ENCODE data around the gene ZNF248. TPM values are rescaled to one million over a fixed set of nuclear protein-coding genes. Genes with fewer than 3 reads are reported as not detected.
"Not testable (repeated sequence)": the region's sequence is repeated elsewhere in the genome, so short reads cannot be mapped to it uniquely, and the experiment has no call there.

The ZNF248 gene
- total RNA-seq, result 12.5 and 49.0 TPM in 2 replicates

GRCh38 chr10:37857287-37858211 lies at the start of gene ZNF248:
TSS of gene ZNF248 (minus strand) at chr10:37857610. CDS start at chr10:37856310, 1,300 bp downstream.
- peak; percentile 91 for DNase-seq (ENCODE audit: low read depth)

- DNase-seq (ENCODE audit: low read depth), result no peak
Observed at GRCh38 chr10:37906382-37906781, 49.0 kb upstream of the ZNF248 start.

GRCh38 chr10:37896436-37896835 lies 39.0 kb upstream of the ZNF248 start:
- no peak for DNase-seq (ENCODE audit: low read depth)

DNA sequence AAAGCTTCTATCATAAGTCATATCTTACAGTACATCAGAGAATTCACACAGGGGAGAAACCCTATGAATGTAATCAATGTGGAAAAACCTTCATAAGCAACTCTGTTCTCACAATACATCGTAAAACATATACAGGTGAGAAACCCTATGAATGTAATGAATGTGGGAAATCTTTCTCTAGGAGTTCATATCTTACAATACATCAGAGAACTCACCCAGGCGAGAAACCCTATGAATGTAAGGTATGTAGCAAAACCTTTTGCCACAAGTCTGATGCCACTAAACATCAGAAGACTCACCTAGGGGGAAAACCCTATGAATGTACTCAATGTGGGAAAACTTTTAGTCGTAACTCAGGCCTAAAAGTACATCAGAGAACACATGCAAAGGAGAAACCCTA lies 38.3 kb upstream of the ZNF248 start:
- no peak for DNase-seq (ENCODE audit: low read depth)

DNA sequence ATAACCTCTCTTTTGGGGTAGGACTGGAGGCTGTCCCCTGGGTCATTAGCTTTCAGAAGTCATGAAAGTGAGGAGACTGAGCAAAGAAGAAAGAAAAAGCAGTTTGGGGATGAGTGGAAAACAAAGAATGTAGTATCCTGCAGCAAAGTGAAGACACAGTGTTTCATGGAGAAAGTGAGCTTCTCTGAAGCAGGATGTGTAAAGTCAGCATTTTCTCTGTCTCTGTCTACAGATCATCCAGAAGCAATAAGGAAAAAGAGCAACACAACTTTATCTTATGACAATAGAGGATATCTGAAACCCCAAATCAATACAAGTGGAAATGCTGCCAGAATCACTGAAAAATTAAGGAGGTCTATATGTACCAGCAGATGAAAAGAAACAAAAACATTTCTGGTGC lies 28.4 kb upstream of the ZNF248 start:
- DNase-seq (ENCODE audit: low read depth), result no peak

- no peak for DNase-seq (ENCODE audit: low read depth)
Observed at GRCh38 chr10:37872955-37873354, 15.5 kb upstream of the ZNF248 start.

GRCh38 chr10:37872283-37872682 lies 14.9 kb upstream of the ZNF248 start:
- DNase-seq (ENCODE audit: low read depth), result no peak

GRCh38 chr10:37871568-37872251 lies 14.3 kb upstream of the ZNF248 start:
- DNase-seq (ENCODE audit: low read depth), result no peak

GRCh38 chr10:37871143-37871542 lies 13.7 kb upstream of the ZNF248 start:
- no peak for DNase-seq (ENCODE audit: low read depth)

DNA sequence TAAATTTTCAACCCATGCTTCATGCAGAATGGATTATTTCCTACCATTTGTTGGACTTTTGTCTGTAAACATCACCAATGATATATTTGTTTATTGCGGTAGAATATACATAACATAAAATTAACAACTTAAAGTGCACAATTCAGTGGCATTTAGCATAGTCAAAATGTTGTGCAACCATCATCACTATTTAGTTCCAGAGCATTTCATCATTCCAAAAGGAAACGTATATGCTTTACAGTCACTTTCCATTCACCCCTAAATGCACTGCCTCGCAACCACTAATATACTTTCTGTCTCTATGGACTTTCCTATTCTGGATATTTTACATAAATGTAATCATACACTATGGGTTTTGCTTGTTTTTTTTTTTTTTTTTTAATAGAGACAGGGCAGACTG lies 11.4 kb upstream of the ZNF248 start:
- DNase-seq (ENCODE audit: low read depth), result no peak

DNA sequence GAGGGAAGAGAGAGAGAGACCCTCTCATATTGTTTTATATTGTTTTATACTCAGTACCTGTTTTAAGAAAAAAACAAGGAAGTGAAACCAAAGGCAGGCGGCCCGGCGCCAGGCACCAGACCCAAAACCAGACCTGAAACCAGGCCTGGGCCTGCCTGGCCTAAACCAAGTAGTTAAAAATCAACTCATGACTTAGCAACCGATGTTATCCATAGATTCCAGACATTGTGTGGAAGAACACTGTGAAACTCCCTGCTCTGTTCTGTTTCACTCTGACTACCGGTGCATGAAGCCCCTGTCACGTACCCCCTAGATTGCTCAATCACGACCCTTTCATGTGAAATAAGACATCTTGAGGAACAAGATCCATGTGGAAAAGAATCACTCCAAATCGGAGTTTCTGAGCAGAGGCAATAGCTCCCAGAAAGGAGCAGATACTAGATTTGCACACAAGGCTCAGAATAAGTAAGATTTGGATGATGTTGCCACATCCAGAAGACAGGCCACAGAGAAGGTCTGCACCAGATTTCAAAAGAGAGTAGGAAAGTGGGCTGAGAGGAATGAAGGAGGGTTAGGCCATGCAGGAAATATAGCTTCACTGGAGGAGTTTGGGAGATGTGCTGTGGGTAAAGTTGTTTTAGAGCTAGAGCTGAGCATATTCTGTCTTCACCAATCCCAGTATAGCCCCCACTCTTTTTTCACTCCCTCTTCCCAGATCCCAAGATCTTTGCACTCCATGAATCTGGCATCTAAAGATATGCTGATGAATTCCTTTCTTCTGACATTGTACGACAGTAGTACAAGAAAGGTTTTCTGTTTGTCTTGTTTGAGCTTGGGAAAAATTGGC lies 8.8 kb upstream of the ZNF248 start:
- peak; percentile 81 for DNase-seq (ENCODE audit: low read depth)

GRCh38 chr10:37865264-37865663 lies 7.9 kb upstream of the ZNF248 start:
- peak; percentile 60 for DNase-seq (ENCODE audit: low read depth)

GRCh38 chr10:37860494-37861190 lies 3.2 kb upstream of the ZNF248 start:
- peak; percentile 93 for DNase-seq (ENCODE audit: low read depth)

DNA sequence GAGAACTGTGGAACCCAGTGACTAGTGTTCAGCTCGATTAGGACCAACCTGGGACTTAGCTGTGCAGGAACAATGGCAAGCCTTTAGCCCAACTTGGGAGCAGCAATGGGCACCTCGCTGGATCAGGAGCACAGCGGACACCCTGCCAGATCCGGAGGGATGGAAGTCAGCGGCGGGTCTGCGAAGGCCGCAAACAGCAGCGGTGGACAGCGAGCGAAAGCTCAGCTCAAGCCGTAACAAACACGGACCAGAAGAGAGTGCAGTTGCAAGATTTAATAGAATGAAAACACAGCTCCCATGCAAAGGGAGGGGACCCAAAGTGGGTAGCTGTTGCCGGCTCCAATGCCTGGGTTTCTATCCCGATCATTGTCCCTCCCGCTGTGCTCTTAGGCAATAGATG lies 1.9 kb upstream of the ZNF248 start:
- DNase-seq (ENCODE audit: low read depth), result not testable (repeated sequence)

DNA sequence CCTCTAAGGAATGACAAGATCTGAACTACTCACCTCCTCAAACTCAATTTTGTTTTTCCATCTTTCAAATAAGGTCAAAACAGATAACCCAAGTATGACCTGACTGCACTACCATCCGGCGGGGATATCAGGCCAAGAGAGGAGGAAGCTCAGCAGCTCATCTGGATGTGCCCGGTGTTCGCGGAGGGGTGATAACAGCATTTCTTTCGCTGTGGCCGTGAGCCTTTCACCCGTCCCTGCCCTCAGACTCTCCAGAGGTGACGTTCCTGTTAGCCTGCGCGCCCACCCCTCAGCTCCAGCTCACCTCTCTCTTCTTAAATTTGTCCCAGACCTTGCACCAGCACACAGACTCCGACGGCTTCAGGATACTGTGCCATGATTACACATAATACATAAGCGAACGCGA lies 526 bp downstream of the ZNF248 start:
- no peak for DNase-seq (ENCODE audit: low read depth)

DNA sequence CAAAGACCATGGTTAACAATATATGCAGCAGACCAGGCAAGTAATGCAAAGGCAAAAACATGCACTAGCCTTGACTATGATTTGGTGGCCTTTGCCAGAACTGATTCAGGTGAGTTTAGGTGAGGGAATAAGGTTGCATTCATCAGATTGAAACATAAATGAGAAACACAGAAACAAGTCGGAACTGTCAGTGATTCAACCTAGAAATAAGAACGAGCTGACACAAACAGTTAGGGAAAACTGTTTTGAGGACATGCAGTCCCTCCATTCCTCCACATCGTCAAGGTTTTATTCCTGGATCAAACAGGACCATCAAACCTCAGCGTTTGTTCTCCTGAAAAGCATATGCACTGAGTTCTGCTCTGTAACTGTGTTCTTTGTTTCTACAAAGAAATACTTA lies 1.8 kb downstream of the ZNF248 start:
- peak; percentile 18 for DNase-seq (ENCODE audit: low read depth)

GRCh38 chr10:37854626-37855025 lies 2.8 kb downstream of the ZNF248 start:
- no peak for DNase-seq (ENCODE audit: low read depth)

DNA sequence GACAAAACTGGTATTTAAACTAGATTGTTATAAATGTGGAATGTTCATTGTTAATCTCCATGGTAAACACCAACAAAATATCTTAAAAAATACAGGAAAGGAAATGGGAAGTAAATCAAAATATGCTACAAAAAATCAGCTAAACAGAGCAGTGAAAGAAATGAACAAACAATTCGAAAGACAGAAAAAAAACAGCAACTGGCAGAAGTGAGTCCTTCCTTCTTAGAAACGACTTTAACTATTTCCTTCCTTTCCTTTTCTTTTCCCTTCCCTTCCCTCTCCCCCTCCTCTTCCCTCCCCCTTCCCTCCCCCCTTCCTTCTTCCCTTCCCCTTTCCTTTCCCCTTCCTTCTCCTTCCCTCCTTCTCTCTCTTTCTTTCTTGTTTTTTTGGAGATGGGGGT lies 12.8 kb downstream of the ZNF248 start:
- DNase-seq (ENCODE audit: low read depth), result no peak

DNA sequence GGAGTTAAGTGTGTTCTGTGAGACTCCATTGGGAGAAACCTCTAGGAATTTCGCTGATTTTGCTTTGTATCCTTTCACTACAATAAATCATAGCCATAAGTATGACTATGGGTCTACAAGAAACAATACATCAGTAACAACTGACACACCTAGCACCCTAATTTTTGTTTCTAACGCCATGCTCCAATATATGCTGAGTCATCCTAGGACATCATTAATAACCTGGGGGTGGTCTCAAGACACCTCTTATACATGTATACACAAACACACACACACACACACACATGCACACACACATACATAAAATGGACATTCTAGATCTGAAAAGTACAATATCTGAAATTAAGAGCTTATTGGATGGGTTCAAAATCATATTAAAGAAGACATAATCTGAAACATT lies 18.2 kb downstream of the ZNF248 start:
- no peak for DNase-seq (ENCODE audit: low read depth)

- DNase-seq (ENCODE audit: low read depth), result no peak
Observed at GRCh38 chr10:37831495-37832333, 25.7 kb downstream of the ZNF248 start.

DNA sequence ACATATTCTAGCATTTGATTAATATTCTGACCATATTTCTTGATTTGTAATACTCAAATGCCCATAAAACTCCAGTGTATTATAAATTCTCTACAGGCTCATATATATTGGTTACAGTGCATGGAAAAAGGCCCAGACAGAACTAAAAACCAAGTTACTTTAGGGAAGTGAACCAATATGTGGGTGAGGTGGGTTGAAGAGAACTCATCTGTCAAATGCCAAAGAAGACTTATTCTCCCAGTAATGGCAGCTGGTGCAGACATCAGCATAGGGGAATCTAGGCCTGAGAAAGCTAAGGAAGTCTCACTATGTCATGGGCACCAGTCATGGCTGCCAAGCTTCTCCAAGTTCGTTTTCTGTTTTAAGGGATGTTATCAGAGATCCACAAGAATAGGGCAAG lies 30.6 kb downstream of the ZNF248 start:
- no peak for DNase-seq (ENCODE audit: low read depth)

All from renal cortical epithelial cell (primary cell).